GM12865 (cell line): ENCODE measurements around the gene MTMR2.
"Not testable (repeated sequence)": the region's sequence is repeated elsewhere in the genome, so short reads cannot be mapped to it uniquely, and the experiment has no call there.

ENCODE experiments used
- DNase-seq: peaks from one replicate; pipeline ENCODE4 v3.0.0; 2010; ENCODE audit warnings: low read depth
- H3K4me3 ChIP-seq: 2 replicates; pipeline ENCODE4 v1.5.1; 2011; ENCODE audit warnings: mild to moderate bottlenecking, low read depth, low read length, control low read depth
- CTCF ChIP-seq: IDR thresholded peaks from 2 replicates; pipeline ENCODE4 v1.5.1; 2011; ENCODE audit warnings: low read length, control low read depth, low read depth, inconsistent platforms; ENCODE audit not compliant: insufficient read depth; ENCODE audit errors: missing control alignments

MTMR2 gene

GRCh38 chr11:95883381-95883780 lies 40.5 kb downstream of the MTMR2 start:
- H3K4me3 ChIP-seq, result no peak overlapping the region
- DNase-seq, result no peak
- TF ChIP-seq CTCF, result no peak

- no peak for TF ChIP-seq CTCF
- no peak for DNase-seq
These were observed 46.6 kb downstream of the MTMR2 start for GRCh38 chr11:95877291-95877690.

GRCh38 chr11:95870877-95871276 lies 53.0 kb downstream of the MTMR2 start:
- not testable (repeated sequence) for DNase-seq, H3K4me3 ChIP-seq

More at GRCh38 chr11:95877291-95877690, 46.6 kb downstream of the MTMR2 start:
- no peak overlapping the region for H3K4me3 ChIP-seq

GRCh38 chr11:95867105-95867504 lies 56.8 kb downstream of the MTMR2 start:
- no peak for DNase-seq
- no peak overlapping the region for H3K4me3 ChIP-seq
- no peak for TF ChIP-seq CTCF

GRCh38 chr11:95863486-95864140 lies 60.3 kb downstream of the MTMR2 start:
- DNase-seq, result no peak
- TF ChIP-seq CTCF, result no peak
- H3K4me3 ChIP-seq, result no peak overlapping the region

- DNase-seq, H3K4me3 ChIP-seq: not testable (repeated sequence)
These were observed 63.9 kb downstream of the MTMR2 start for GRCh38 chr11:95860024-95860423.

- DNase-seq, H3K4me3 ChIP-seq: not testable (repeated sequence)
These were observed 69.5 kb downstream of the MTMR2 start for GRCh38 chr11:95854362-95854761.

GRCh38 chr11:95853862-95854261 lies 70.0 kb downstream of the MTMR2 start:
- no peak for TF ChIP-seq CTCF
- H3K4me3 ChIP-seq, result no peak overlapping the region
- DNase-seq, result no peak
